ENCODE measurements around the gene KMT5C. TPM values are rescaled to one million over a fixed set of nuclear protein-coding genes. Genes with fewer than 3 reads are reported as not detected.

Gene KMT5C
- total and polyA plus RNA-seq, 10 of the 15 experiments (the other 5 are each of a cell fraction or from before 2014, with no cell fraction given): 0.20 to 15.8 (median 4.3) TPM; not detected in 1

- WGBS (ENCODE audit: insufficient coverage, insufficient replicate concordance, low lambda C conversion rate, missing lambda C conversion rate): 80% methylated on average over 10 of the region's 10 CpGs
- H3K9me3 ChIP-seq (replicated peaks; ENCODE audit: control insufficient read depth, insufficient read depth, low read length): no peaks in the 10 kb centered on the region
- ATAC-seq (no peak), FAIRE-seq (no peak), DNase-seq (ENCODE audit: low read depth, low spot score) (no peak)
- no peak overlapping the region for H3K9ac ChIP-seq (ENCODE audit: control insufficient read depth, insufficient read depth, low read length)
- in situ Hi-C loops (cut with MboI): no loop called here
- no TSS peak for BruUV-seq (replicated peaks)
- H3K36me3 ChIP-seq (ENCODE audit: control insufficient read depth in 2 of 2, insufficient read depth in 2 of 2, low read length in 1 of 2): no peaks in the 10 kb centered on the region
- SMC1A ChIA-PET (ENCODE audit: uncharacterized antibody, unreplicated experiment): no interaction called here
- H3K79me2 ChIP-seq (ENCODE audit: control insufficient read depth, insufficient read depth, low read length): no peaks in the 10 kb centered on the region
- peaks cover 11% of the 10 kb centered on the region for H3K4me1 ChIP-seq (ENCODE audit: control insufficient read depth, insufficient read depth, low read length)
- no peak overlapping the region for H3K27ac ChIP-seq (ENCODE audit: control insufficient read depth, insufficient read depth)
- no peak overlapping the region for H3K4me2 ChIP-seq (ENCODE audit: control insufficient read depth, insufficient read depth)
- no peak for TF ChIP-seq POLR2A (IDR thresholded peaks at IDR 0.05; ENCODE audit: low read depth, low read length)
- TF ChIP-seq KDM1A (IDR thresholded peaks at IDR 0.05; ENCODE audit: borderline replicate concordance): no peak
- no peak for TF ChIP-seq ETV6 (conservative IDR thresholded peaks at IDR 0.05 in 1 of 2, IDR thresholded peaks at IDR 0.05 in 1 of 2; ENCODE audit: borderline replicate concordance in 1 of 2, low read depth in 1 of 2)
- TF ChIP-seq SMARCA5 (IDR thresholded peaks at IDR 0.05): no peak
- TF ChIP-seq KAT2A (conservative IDR thresholded peaks at IDR 0.05; ENCODE audit: control insufficient read depth, low read depth, low read length): no peak
- TF ChIP-seq EGR1 (IDR thresholded peaks at IDR 0.05; ENCODE audit: borderline replicate concordance in 1 of 2, low read depth in 2 of 2, low read length in 2 of 2): no peak
- TF ChIP-seq CREB1 (IDR thresholded peaks at IDR 0.05; ENCODE audit: low read depth): no peak
- TF ChIP-seq POLR2AphosphoS2 (IDR thresholded peaks at IDR 0.05; ENCODE audit: low read depth, low read length): no peak
- no peak for TF ChIP-seq IRF4 (IDR thresholded peaks at IDR 0.05; ENCODE audit: low read depth, low read length)
- TF ChIP-seq ZZZ3 (IDR thresholded peaks at IDR 0.05; ENCODE audit: control insufficient read depth, insufficient read length, low read depth): no peak
- no peak for TF ChIP-seq ELK1 (IDR thresholded peaks at IDR 0.05; ENCODE audit: low read depth, low read length)
- TF ChIP-seq, protein P1, sequence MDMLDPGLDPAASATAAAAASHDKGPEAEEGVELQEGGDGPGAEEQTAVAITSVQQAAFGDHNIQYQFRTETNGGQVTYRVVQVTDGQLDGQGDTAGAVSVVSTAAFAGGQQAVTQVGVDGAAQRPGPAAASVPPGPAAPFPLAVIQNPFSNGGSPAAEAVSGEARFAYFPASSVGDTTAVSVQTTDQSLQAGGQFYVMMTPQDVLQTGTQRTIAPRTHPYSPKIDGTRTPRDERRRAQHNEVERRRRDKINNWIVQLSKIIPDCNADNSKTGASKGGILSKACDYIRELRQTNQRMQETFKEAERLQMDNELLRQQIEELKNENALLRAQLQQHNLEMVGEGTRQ (IDR thresholded peaks at IDR 0.05; ENCODE audit: borderline replicate concordance, low read depth, low read length): no peak
- no peak for TF ChIP-seq TARDBP (IDR thresholded peaks at IDR 0.05; ENCODE audit: borderline replicate concordance)
- TF ChIP-seq TCF12 (IDR thresholded peaks at IDR 0.05; ENCODE audit: low read depth, low read length): no peak
- TF ChIP-seq ZBTB40 (IDR thresholded peaks at IDR 0.05; ENCODE audit: borderline replicate concordance): no peak
- CTCF ChIA-PET: interaction anchor here (1.0 to 1.1 kb wide), 2 partner anchors 87 to 206 kb away, joined by 3 read pairs; partner anchors contain the start of gene TMEM238
- POLR2A ChIA-PET: no interaction called here
- H3K4me3 ChIP-seq: no peak overlapping the region
- no peaks in the 10 kb centered on the region for H3K27me3 ChIP-seq (replicated peaks in 1 of 2; ENCODE audit: control insufficient read depth in 2 of 2, insufficient read depth in 2 of 2, low read length in 1 of 2)
- no peaks in the 10 kb centered on the region for H4K20me1 ChIP-seq (ENCODE audit: control insufficient read depth, insufficient read depth)
- no peak overlapping the region for H2AFZ ChIP-seq (ENCODE audit: control insufficient read depth, low read depth, low read length)
- RAD21 ChIA-PET (ENCODE audit: unreplicated experiment): no interaction called here
- intact Hi-C loops (cut with micrococcal nuclease; ENCODE audit: unreplicated experiment): no loop called here
Observed at GRCh38 chr19:55297267-55297666, 42.4 kb upstream of the KMT5C start.
